Prostate gland (tissue), 2 donors: ENCODE measurements around the gene TAF1C. TPM values are rescaled to one million over a fixed set of nuclear protein-coding genes. Genes with fewer than 3 reads are reported as not detected.

Source experiments
- DNase-seq: peaks from one replicate; pipeline ENCODE4 v3.0.0-alpha.2; 2019; ENCODE audit warnings: low spot score
- H3K27ac ChIP-seq, 2 donors: fragments of 200-600 bp; sonication (generic); 2 replicates each; pipeline ENCODE4 v1.5.1; 2017 to 2019
- H3K27me3 ChIP-seq: fragments of 200-600 bp; sonication (generic); replicated peaks from 2 replicates; pipeline ENCODE4 v1.5.1; 2019; ENCODE audit not compliant: insufficient read depth
- H3K36me3 ChIP-seq, 2 donors: fragments of 200-600 bp; sonication (generic); 1 replicate in 1 of 2; 2 replicates in 1 of 2; pipeline versions ENCODE4 v1.5.1 to v1.8.1; 2017 to 2019
- H3K4me1 ChIP-seq: fragments of 200-600 bp; sonication (generic); replicated peaks from 2 replicates; pipeline ENCODE4 v1.5.1; 2019
- H3K4me3 ChIP-seq, 2 donors: fragments of 200-600 bp; sonication (generic); 2 replicates each; pipeline ENCODE4 v1.5.1; 2017 to 2019
- H3K9me3 ChIP-seq: fragments of 200-600 bp; sonication (generic); 2 replicates; pipeline ENCODE4 v1.5.1; 2017
- CTCF ChIP-seq, 4 experiments: fragments of 200-600 bp in 2 of 4; fragments of 450-650 bp in 2 of 4; sonication (generic) in 2 of 4; IDR thresholded peaks; 1 replicate in 3 of 4; 2 replicates in 1 of 4; pipeline ENCODE4 v1.5.1; 2016 to 2019; ENCODE audit warnings: antibody characterized with exemption in 4 of 4, mild to moderate bottlenecking in 2 of 4, moderate library complexity in 2 of 4
- POLR2A ChIP-seq: fragments of 450-650 bp; IDR thresholded peaks from one replicate; pipeline ENCODE4 v1.6.1; 2016; ENCODE audit warnings: antibody characterized with exemption, mild to moderate bottlenecking
- POLR2AphosphoS5 ChIP-seq: sonication (generic); formaldehyde crosslinking; IDR thresholded peaks from one replicate; pipeline ENCODE4 v1.6.1; 2017; ENCODE audit warnings: antibody characterized with exemption
- WGBS: methylation state at CpG from one replicate; pipeline ENCODE4 v1.1.5; 2018; 5-methylcytosine and 5-hydroxymethylcytosine counted together
- intact Hi-C: fragments of 100-400 bp; cut with DNase I; formaldehyde crosslinking; loops from one replicate; pipeline ENCODE4 v1.14.2; 2022
- total RNA-seq, 2 donors: library from RNA; depleted of rRNA; stranded (reverse); fragments of >200 nt; gene quantifications; one replicate each; pipeline ENCODE4 v1.1.0, GENCODE V29; 2016

The TAF1C gene
- total RNA-seq, 2 donors from 2014 or later, result 53.4 to 87.9 TPM

GRCh38 chr16:84182104-84182503, 4.8 kb downstream of the TAF1C start:
- peaks cover 9 to 25% of the 10 kb centered on the region in 2 donors for H3K36me3 ChIP-seq
- no peaks in the 10 kb centered on the region for H3K9me3 ChIP-seq
- no peaks in the 10 kb centered on the region for H3K27me3 ChIP-seq
- WGBS, result 94% methylated on average over 18 of the region's 18 CpGs
- no peak overlapping the region for H3K4me3 ChIP-seq
- no peaks in the 10 kb centered on the region for H3K4me1 ChIP-seq
- TF ChIP-seq POLR2AphosphoS5, result no peak
- no peak for TF ChIP-seq POLR2A
- no peak for TF ChIP-seq CTCF (IDR thresholded peaks at IDR 0.05)
- DNase-seq, result no peak
- no peak overlapping the region for H3K27ac ChIP-seq
- intact Hi-C loops, result no loop called here

- H3K9me3 ChIP-seq, result no peaks in the 10 kb centered on the region
- intact Hi-C loops, result no loop called here
- no peak for DNase-seq
- H3K4me3 ChIP-seq, result no peak overlapping the region
- peaks cover 6% of the 10 kb centered on the region for H3K4me1 ChIP-seq
- WGBS, result 90% methylated on average over 41 of the region's 41 CpGs
- no peak for TF ChIP-seq POLR2A
- no peak for TF ChIP-seq CTCF (IDR thresholded peaks at IDR 0.05)
- no peak for TF ChIP-seq POLR2AphosphoS5
- no peaks in the 10 kb centered on the region for H3K27me3 ChIP-seq
- H3K27ac ChIP-seq, result no peak overlapping the region
- H3K36me3 ChIP-seq, result peaks cover 9 to 25% of the 10 kb centered on the region in 2 donors
Measured at GRCh38 chr16:84181144-84181915, 5.5 kb downstream of the TAF1C start.

- no peaks in the 10 kb centered on the region for H3K9me3 ChIP-seq
- H3K4me1 ChIP-seq, result peaks cover 6% of the 10 kb centered on the region
- H3K4me3 ChIP-seq, result no peak overlapping the region
- no peak for TF ChIP-seq POLR2A
- no peak for TF ChIP-seq POLR2AphosphoS5
- no peak for TF ChIP-seq CTCF (IDR thresholded peaks at IDR 0.05)
- no peak for DNase-seq
- WGBS, result 86% methylated on average over 21 of the region's 21 CpGs
- no peak overlapping the region for H3K27ac ChIP-seq
- peaks cover 9 to 25% of the 10 kb centered on the region in 2 donors for H3K36me3 ChIP-seq
- no peaks in the 10 kb centered on the region for H3K27me3 ChIP-seq
- intact Hi-C loops, result no loop called here
Measured at GRCh38 chr16:84180519-84181140, 6.2 kb downstream of the TAF1C start.

GRCh38 chr16:84179612-84180320, 7.1 kb downstream of the TAF1C start:
- TF ChIP-seq POLR2A (no peak), CTCF (IDR thresholded peaks at IDR 0.05) (no peak)
- H3K36me3 ChIP-seq, result peaks cover 9 to 25% of the 10 kb centered on the region in 2 donors
- intact Hi-C loops, result loop anchor here (5.0 to 10.0 kb wide), 2 partner anchors 92 to 215 kb away; partner anchors contain the start of gene NECAB2
- no peaks in the 10 kb centered on the region for H3K9me3 ChIP-seq
- 85% methylated on average over 30 of the region's 33 CpGs for WGBS
- H3K27ac ChIP-seq, result no peak overlapping the region
- no peak overlapping the region for H3K4me3 ChIP-seq
- no peaks in the 10 kb centered on the region for H3K27me3 ChIP-seq
- H3K4me1 ChIP-seq, result peaks cover 6% of the 10 kb centered on the region
- DNase-seq, result no peak
